ENCODE data around the gene CMTM7. TPM values are rescaled to one million over a fixed set of nuclear protein-coding genes. Genes with fewer than 3 reads are reported as not detected.
A peak's percentile ranks its signal among the peaks of the same experiment; 100 is the strongest.

The CMTM7 gene
- total and polyA plus RNA-seq, 2 of the 13 experiments (the other 11 are each of a cell fraction or from before 2014, with no cell fraction given), result 20.9 to 21.4 TPM

DNA sequence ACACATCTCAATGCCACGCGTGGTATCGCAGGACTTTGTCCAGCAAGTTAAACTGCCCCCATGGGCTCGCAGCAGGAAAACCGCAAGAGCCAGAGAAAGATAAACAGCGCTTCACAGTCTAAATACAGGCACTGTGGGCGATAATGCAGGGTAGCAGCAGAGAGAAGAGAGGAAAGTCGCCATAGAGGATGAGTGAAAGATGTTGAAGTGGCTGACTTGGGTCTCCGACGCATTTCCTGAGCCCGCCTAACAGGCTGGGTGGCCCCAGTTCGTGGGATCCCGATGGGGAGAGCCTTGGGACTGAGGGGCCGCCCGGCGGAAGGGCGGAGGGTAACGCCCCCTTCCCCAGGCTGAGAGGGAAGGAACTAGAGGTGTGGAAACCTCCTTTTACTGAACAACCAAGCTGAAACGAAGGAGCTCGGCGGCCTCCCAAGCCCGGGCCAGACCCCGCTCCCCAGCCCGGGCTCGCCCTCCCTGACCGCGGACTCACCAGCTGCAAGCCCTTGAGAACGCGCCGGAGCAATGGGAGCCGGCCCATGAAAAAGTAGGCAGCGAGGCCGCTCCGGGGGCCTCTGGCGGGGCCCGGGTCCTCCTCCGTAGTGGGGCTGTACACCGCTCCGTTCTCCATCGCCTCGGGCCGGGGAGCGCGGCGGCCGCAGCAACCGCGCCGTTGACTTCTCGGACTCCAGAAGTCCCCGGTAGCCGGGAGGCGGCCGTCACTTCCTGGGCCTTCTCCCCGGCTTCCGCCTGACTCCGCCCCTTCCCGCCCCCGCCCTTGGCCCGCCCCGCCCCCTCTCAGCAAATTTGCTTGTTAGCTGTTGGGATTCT is 110.7 kb downstream of the CMTM7 start, which contains the start of gene CMTM6 (continued):
- TF ChIP-seq, protein P1, sequence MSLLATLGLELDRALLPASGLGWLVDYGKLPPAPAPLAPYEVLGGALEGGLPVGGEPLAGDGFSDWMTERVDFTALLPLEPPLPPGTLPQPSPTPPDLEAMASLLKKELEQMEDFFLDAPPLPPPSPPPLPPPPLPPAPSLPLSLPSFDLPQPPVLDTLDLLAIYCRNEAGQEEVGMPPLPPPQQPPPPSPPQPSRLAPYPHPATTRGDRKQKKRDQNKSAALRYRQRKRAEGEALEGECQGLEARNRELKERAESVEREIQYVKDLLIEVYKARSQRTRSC (CRISPR knock-in tag; IDR thresholded peaks at IDR 0.05; ENCODE audit: low read depth), result no peak
- TF ChIP-seq ETV5 (CRISPR knock-in tag; IDR thresholded peaks at IDR 0.05; ENCODE audit: borderline replicate concordance) (peak; percentile 17; the same call in 1 of the 2 replicates), YEATS2 (CRISPR knock-in tag; IDR thresholded peaks at IDR 0.05; ENCODE audit: borderline replicate concordance) (no peak), RCOR2 (CRISPR knock-in tag; IDR thresholded peaks at IDR 0.05) (no peak), ASH2L (IDR thresholded peaks at IDR 0.05; ENCODE audit: insufficient read length, low read depth, low read length) (peak; percentile 75), GATAD1 (CRISPR knock-in tag; IDR thresholded peaks at IDR 0.05) (no peak), ZNF343 (CRISPR knock-in tag; IDR thresholded peaks at IDR 0.05) (no peak), ZNF780A (CRISPR knock-in tag; IDR thresholded peaks at IDR 0.05) (no peak), ZNF83 (CRISPR knock-in tag; IDR thresholded peaks at IDR 0.05; ENCODE audit: borderline replicate concordance) (no peak), ZNF670 (CRISPR knock-in tag; IDR thresholded peaks at IDR 0.05; ENCODE audit: borderline replicate concordance) (0 out of 2 replicates have a peak, but pooled peaks have one; percentile 22), NFKBIZ (CRISPR knock-in tag; IDR thresholded peaks at IDR 0.05) (no peak), ZNF274 (CRISPR knock-in tag; IDR thresholded peaks at IDR 0.05) (peak; percentile 65; the same call in 1 of the 2 replicates), BHLHE40 (IDR thresholded peaks at IDR 0.05; ENCODE audit: low read length) (no peak), RFX5 (IDR thresholded peaks at IDR 0.05; ENCODE audit: low read depth, low read length) (no peak), ZNF761 (CRISPR knock-in tag; conservative IDR thresholded peaks at IDR 0.05) (no peak), ZNF205 (CRISPR knock-in tag; IDR thresholded peaks at IDR 0.05) (no peak), HMG20A (CRISPR knock-in tag; IDR thresholded peaks at IDR 0.05; ENCODE audit: borderline replicate concordance) (no peak), HES4 (CRISPR knock-in tag; IDR thresholded peaks at IDR 0.05; ENCODE audit: borderline replicate concordance) (no peak)
- TF ChIP-seq, protein P2, sequence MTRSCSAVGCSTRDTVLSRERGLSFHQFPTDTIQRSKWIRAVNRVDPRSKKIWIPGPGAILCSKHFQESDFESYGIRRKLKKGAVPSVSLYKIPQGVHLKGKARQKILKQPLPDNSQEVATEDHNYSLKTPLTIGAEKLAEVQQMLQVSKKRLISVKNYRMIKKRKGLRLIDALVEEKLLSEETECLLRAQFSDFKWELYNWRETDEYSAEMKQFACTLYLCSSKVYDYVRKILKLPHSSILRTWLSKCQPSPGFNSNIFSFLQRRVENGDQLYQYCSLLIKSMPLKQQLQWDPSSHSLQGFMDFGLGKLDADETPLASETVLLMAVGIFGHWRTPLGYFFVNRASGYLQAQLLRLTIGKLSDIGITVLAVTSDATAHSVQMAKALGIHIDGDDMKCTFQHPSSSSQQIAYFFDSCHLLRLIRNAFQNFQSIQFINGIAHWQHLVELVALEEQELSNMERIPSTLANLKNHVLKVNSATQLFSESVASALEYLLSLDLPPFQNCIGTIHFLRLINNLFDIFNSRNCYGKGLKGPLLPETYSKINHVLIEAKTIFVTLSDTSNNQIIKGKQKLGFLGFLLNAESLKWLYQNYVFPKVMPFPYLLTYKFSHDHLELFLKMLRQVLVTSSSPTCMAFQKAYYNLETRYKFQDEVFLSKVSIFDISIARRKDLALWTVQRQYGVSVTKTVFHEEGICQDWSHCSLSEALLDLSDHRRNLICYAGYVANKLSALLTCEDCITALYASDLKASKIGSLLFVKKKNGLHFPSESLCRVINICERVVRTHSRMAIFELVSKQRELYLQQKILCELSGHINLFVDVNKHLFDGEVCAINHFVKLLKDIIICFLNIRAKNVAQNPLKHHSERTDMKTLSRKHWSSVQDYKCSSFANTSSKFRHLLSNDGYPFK (CRISPR knock-in tag; IDR thresholded peaks at IDR 0.05; ENCODE audit: borderline replicate concordance), result no peak; the same call in 1 of the 2 replicates
- TF ChIP-seq, protein P3, sequence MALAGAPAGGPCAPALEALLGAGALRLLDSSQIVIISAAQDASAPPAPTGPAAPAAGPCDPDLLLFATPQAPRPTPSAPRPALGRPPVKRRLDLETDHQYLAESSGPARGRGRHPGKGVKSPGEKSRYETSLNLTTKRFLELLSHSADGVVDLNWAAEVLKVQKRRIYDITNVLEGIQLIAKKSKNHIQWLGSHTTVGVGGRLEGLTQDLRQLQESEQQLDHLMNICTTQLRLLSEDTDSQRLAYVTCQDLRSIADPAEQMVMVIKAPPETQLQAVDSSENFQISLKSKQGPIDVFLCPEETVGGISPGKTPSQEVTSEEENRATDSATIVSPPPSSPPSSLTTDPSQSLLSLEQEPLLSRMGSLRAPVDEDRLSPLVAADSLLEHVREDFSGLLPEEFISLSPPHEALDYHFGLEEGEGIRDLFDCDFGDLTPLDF (CRISPR knock-in tag; IDR thresholded peaks at IDR 0.05), result no peak
- TF ChIP-seq, protein P4, sequence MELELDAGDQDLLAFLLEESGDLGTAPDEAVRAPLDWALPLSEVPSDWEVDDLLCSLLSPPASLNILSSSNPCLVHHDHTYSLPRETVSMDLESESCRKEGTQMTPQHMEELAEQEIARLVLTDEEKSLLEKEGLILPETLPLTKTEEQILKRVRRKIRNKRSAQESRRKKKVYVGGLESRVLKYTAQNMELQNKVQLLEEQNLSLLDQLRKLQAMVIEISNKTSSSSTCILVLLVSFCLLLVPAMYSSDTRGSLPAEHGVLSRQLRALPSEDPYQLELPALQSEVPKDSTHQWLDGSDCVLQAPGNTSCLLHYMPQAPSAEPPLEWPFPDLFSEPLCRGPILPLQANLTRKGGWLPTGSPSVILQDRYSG (CRISPR knock-in tag; IDR thresholded peaks at IDR 0.05), result peak; percentile 30; the same call in 1 of the 2 replicates
- TF ChIP-seq, protein P5, sequence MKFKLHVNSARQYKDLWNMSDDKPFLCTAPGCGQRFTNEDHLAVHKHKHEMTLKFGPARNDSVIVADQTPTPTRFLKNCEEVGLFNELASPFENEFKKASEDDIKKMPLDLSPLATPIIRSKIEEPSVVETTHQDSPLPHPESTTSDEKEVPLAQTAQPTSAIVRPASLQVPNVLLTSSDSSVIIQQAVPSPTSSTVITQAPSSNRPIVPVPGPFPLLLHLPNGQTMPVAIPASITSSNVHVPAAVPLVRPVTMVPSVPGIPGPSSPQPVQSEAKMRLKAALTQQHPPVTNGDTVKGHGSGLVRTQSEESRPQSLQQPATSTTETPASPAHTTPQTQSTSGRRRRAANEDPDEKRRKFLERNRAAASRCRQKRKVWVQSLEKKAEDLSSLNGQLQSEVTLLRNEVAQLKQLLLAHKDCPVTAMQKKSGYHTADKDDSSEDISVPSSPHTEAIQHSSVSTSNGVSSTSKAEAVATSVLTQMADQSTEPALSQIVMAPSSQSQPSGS (CRISPR knock-in tag; IDR thresholded peaks at IDR 0.05), result no peak; the same call in 1 of the 2 replicates
